HL-60/S4 treated with retinoic acid at 250 ng/mL for 4 days and 3 days (cell line): ENCODE measurements around the gene P4HB.

ENCODE experiments used
- in situ Hi-C: fragments of 300-500 bp; cut with MboI; formaldehyde crosslinking; loops from 2 replicates; pipeline ENCODE4 v1.7.0; 2022; ENCODE audit warnings: low sequenced_read_pairs

Gene P4HB

DNA sequence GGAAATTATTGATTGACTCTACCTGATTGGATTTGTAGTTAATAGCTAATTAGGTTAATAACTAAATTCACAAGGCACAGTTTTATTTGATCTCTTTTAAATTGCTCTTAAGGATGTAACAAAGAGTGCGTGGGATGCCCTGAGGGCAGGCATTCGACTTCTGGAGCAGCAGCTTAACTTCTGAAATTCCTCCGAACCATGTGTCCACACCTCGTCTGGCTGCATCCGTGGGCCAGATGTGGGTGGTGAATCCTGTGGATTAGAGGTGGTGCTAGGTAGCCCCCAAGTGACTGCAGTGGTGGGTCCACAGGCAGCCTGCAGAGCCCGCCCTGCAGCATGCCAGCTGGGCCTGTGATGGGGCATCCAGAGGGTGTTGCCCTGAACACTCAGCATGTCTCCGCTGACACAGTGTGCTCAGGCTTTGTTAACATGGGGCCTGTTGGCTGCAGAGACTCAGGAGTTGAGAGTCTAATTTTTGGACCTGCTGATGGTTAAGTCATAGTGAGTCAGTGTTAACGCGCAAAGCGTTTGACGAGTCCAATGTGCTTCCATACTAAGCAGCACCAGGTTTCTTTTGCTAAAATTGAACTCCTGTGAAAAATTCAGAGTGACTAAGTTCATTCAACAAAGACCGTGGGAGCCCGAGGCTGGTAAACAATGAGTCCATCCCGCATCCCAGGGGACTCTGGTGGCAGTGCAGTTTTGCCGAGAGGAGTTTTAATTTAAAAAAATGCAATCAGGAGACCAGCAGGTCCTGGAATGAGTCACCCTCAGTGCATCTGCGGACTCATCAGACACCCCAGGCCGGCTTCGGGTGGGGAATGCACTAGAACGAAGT is 37.9 kb upstream of the P4HB start:
- in situ Hi-C loops, result no loop called here

DNA sequence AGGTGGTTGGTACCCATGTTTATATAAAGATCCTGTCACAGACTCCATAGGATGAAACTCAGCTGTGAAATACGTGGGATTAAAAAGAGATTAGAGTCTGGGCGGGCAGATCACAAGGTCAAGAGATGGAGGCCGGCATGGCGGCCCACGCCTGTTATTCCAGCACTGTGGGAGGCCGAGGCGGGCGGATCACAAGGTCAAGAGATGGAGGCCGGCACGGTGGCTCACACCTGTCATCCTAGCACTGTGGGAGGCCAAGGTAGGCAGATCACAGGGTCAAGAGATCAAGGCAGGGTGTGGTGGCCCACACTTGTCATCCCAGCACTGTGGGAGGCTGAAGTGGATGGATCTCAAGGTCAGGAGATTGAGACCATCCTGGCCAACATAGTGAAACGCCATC is 35.1 kb upstream of the P4HB start:
- in situ Hi-C loops, result no loop called here

DNA sequence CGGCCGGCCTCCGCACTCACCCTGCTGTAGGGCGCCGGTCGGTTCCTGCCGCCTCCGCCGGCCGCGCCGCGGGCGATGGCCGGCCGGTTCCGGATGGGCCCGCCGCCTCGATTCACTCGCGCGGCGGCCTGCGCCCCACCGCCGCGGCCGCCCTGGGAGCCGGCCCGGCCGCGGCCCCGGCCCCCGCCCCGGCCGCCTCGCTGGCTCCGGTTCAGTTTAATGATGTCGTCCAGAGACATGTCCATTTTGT is 30.9 kb upstream of the P4HB start:
- in situ Hi-C loops, result no loop called here

DNA sequence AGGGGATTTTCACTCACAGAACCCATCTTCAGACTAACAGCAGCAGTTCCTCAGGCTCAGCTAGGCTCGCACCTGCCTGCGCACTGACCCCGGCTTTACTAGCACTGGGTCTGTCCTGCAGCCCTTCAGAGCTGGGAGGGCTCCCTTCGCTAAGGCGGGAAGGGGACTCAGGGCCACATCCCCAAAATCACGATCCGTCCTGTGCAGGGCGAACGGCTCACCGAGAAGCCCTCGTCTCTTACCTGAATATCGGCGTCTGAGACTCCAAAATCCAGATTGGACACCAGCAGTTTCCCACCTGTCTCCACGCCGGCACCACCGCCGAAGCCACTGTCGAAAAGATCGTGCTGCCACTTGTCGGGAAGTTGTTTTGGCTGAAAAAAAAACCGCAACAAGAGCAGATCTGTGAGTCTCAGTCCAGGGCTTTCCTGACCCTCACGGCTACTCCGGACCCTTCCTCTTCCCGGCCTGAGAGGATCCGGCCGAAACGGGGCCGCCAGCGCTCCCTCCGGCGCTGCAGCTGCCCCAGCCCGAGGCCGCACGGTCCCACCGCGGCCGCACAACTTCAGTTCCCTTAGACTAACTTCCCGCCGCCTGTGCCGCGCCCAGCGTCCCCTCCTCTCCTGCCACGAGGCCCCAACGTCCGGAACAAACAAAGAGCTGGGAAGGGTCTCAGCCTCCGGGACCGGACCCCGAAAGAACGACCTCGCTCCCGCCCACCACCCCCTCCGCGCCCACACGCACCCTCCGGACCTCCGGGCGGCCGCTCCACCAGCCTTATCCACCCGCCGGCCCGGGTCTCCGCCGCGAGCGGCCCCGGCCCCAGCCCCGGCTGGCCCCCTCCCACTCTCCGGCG is 30.3 kb upstream of the P4HB start:
- in situ Hi-C loops, result no loop called here

DNA sequence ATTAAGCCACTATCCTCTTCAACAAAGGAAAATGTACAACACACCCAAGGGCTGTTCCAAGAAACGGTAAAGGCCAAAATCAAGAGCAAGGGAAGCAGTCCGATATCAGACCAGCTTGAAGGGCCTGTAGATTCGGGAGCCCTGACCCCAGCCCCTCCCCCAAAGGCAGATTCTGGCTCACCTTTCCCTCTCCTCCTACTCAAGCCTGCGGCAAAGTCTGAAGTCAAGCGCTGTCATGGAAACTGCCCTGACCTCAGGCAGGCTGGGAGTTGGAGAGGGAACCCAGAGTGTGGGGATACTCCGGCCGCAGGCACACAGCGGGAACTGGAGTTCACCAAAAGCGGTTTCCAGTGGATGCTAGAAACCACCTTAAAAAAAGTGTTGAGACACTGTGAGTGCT is 29.3 kb upstream of the P4HB start:
- in situ Hi-C loops, result no loop called here

DNA sequence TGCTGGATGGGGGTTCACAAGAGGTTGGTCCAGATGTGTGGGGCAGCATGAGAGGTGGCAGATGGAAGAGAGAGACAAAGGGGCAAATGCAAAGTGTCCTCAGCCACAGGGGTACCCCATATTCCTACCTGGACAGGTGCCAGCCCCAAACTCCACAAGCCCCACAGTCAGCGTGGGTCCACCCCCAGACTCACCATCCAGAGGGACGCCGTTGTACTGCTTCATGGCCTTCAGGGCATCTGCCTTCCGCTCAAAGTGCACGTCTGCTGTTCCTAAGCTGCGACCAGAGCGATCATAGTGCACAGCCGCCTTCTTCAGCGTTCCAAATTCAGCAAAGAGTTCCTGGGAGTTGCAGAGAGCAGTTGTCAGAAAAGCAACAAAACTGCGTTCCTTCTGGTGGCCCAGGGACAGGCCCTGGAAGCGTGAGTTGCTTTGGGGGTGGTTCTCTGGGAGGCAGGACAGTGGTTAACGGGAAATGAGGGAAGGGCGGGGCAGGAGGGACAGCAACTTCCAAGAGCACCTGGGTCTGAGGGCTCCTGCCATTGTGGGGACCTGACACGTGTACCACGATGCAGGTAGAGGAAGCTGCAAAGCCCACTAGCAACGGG is 28.8 kb upstream of the P4HB start:
- in situ Hi-C loops, result no loop called here

DNA sequence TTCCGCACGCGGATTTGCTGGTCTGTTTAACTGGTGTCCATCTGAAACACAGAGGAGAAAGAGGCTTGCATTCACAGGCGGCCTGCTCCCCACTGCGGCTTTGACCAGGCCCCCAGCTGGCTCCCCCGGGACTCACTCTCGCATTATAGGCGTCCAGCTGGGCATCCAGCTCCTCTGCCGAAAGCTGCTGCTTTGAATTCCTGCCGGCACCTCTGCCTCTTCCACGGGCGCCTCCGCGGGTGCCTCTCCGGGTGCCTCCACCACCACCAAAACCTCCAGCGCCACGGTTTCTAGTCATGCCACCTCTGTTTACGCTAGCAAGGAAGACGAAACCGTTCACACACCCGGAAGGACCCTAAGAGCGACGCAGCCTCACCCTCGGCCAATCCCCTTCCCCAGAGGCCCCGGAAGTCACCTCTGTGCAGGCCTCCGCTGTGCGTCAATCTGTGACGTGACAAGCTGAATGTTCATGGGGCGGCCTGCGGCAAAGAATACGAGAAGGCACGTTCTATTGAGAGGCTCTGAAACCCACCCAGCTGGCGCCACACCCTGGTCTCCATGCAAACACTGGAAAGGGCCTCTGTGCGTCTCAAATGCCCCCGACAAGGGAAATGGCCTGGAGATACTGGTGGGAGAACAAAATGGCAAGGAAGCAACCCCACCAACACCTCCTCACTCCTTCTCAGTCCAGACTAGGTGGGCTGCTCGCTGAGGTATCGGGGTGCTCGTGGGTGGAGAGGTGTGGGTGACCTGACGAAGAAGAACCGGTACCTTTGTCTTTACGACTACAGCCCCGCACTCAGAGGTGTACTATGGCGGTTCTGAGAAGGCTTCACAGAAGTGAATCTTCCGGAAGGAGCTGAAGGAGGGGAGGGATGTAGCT is 28.0 kb upstream of the P4HB start:
- in situ Hi-C loops, result no loop called here

DNA sequence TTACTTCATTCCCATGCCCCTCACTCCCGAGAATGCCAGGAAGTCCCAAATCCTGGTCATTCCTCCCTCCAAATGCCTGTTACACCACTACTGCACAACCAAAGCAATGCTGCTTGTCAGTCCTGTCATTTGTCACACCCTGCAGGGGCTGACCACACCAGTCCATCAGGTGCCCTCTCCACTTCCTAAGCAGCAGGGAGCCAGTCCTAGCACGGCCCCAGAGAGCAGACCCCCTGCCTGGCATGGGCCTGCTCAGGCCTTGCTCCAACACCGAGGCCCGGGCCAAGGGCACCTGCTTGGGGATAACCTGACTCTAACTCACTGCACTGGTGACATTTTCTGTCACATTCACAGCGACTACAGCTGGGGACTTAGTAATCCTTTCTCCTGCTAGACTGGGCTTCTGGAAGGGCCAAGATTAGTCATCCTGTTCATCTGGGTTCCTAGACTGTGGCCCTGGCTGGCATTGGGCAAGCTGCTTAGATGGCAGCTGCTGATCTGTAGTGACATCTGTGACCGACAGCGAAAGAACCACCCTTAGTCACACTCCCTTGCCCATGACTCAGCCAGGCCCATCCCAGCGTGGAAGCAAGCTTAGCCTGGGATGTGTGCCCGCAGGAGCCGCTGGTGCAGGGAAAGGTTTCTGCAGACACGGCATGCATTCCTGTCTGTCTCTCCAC is 25.7 kb upstream of the P4HB start:
- in situ Hi-C loops, result no loop called here

DNA sequence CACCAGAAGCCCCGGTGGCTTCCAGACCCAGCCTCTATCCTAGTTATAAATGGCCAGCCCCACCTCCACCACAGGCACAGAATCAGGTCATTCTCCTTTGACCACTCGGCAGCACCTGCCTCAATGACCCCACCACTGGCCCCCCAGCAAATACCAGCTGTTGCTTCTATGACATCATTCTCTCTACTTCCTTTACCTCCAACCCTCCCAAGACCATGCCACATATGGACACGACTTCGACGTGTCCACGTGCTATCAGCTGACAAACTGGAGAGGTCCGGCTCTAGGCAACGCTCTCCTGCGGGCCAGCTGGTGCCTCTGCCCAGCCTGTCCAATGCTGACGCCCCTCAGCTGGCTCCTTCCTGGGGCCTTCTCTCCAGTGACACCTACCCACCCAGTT is 25.1 kb upstream of the P4HB start:
- in situ Hi-C loops, result no loop called here

DNA sequence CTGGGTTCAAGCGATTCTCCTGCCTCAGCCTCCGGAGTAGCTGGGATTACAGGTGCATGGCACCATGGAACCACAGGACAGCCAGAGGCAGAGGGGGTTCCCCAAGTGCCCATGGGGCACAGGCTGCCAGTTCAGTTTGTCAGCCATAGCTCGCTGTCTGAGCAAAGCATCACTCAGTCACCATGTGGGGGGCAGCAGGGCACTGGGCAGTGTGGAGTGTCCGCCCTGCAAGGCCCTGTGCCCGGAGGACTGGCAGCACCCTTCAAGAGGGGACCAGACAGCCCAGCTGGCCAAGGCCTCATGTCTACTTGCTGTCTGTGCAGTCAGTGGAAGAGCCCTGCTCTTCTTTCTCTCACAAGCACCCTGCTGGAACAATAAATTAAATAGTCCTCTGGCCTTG is 24.6 kb upstream of the P4HB start:
- in situ Hi-C loops, result no loop called here

DNA sequence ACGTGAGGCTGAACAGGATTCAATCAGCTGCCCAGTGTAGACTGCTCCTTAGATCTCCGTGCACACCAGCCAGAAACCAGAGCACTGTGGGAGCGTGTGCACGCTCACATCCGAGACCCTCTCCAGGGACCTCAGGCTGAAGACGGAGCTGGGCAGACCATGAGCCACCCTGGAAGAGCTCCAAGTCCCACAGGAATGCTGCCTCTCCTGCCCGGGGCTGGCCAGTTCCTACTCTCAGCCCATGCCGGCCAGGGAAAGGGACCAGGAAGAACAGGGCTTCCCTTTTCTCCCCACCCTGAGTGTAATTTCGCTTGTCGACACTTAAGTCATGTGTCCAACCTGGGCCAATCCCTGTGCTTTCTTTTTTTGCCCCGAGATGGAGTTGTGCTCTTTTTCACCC is 24.2 kb upstream of the P4HB start:
- in situ Hi-C loops, result no loop called here

DNA sequence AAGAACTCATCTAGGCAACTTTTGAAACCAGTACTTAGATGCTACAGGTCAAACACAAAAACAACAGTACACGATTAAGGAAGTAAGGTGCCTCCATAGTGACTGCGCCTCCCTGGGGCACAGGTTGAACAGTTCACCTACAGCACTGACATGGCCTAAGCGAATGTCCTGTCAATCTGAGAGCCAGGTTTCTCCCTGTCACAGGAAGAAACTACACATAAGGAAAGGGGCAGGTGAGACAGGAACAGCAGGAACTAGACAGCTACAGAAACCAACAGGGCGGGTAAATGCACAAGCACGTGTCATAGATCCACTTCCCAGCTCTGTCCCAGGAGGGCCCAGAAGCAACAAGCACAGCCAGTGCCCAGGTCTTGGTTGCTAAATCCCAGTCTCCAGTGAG is 18.8 kb upstream of the P4HB start:
- in situ Hi-C loops, result no loop called here

DNA sequence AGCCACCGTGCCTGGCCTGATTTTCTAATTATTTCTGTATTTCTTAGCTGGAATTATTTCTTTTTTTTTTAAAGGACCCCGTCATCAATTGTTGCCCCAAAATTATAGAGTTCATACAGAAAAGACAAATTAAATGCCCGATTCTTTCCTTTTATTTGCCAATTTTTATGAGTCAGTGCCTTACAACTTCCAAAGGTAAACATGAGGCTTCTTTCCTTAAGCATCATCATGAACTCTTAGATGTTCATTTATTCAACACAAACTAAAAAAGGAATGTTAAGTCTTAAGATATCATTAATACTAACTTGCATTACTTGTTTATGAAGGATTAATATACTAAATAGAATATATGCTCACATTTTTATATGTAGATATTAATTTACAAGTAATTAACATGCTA is 18.0 kb upstream of the P4HB start:
- in situ Hi-C loops, result no loop called here

DNA sequence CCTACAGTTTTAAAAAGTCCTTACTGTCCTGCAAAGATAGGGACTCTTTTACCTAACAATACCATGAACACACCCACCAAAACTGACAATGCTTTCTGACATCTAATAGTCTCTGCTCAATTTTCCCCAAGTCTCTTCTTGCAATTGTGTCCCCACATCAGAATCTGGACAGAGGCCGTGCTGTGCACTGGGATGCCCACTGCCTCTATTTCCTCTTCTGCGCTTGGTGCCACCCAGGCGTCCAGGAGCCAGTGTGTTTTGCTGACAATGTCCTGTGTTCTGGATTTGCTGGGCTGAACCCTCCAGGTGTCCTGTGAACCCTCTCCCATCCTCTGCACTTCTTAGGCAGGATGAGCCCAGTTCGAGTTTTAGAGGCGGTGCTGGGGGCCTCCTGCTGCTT is 17.2 kb upstream of the P4HB start:
- in situ Hi-C loops, result no loop called here

DNA sequence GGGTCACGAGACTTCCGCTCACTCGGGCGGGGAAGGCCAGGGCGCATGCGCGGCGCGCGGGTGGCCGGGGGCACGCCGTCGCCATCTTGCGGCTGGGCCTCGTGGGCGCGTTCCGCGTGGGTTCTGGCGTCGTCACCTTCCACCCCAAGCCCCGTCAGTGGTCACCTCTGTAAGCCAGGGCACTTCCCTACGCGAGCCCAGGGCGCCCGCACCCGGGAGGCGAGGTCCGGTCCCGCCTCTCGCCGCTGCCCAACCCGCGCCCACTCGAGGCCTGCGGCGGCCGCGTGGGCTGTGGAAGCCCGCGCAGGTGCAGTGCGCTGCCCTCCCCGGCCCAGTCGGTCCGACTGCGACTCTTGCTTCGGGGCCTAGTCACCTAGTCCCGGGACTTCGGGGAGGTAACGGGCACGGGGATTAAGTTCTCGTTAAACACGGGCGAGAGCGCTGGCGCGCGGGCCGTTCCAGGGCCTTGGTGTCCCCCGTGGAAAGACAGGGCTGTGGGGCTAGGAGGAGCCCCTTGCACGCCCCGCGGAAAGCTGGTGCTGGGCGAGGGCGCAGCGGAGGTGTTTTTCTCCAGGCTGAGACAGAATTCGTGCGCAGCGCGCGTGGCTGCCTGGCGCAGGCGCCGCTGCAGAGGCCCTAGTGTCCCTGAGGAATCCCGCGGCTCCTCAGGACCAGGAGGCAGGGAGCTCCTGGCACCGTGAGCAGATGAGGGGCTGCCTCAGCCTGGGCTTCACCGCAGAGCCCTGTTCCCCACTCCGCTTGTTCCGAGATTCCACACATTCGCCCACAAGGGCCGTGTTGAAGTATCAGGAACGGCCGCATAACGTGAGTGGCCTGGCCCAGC is 11.3 kb upstream of the P4HB start:
- in situ Hi-C loops, result no loop called here

DNA sequence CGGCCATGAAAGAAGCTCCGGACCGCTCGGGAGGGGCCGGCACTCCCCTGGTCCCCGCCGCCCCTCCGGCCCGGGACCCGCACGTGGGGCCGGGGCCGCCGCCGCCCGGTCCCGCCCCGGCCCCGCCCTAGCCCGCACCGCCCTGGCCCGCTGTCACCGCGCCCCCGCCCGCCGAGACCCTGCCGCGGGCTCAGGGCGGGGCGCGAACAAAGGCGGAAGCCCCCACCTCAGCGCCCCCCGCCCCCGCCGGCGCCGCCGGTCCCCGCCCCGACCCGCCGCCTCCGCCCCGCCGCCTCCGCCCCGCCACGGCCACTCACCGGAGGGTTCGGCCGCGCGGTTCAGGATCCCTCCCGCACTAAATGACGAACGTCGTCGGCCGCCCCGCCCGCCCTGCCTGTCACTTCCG is 10.6 kb upstream of the P4HB start, which contains the start of gene ARHGDIA:
Gene ARHGDIA (minus strand): TSS at position 357 of the 406 bp plus-strand sequence. CDS start 1,407 bp downstream, outside the sequence.
- in situ Hi-C loops, result no loop called here

DNA sequence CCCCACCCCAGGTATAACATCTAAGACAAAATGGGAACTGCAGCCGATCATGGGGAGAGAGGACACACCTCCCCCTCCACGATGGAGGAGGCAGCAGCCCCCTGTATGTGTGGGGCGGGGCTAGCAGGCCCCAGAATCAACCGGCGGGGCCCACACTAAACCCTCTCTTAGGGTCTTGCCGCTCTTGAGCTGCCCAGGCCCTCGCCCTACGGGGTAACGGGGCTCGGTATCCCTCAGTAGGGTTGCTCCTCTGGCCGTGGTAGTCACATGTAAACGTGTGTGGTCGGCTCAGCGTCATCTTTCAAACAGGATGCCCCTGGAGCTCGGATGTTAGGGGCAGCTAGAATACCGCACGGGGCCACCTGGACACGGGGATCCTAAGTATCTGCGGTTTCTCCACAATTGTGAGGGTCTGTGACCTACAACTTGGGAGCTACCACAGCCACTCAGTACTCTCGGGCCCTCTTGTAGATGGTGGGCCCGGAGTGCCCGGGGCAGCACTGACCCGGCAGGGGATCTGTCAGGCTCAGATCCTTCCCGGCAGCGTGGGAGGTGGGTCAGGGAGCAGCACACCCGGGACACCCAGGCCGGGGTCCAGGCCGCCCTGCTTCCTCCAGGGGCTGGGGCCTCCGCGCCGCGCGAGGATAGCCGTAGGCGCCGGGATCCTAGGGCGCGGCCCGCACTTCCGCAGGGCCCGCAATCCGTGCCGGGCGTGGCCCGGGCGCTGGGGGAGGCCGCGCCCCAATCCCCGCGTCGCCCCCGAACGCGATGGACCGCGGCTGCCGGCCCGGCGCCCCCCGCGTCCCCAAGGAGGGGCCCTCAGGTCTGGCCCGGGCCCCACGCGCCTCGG is 10.0 kb upstream of the P4HB start:
- in situ Hi-C loops, result no loop called here

DNA sequence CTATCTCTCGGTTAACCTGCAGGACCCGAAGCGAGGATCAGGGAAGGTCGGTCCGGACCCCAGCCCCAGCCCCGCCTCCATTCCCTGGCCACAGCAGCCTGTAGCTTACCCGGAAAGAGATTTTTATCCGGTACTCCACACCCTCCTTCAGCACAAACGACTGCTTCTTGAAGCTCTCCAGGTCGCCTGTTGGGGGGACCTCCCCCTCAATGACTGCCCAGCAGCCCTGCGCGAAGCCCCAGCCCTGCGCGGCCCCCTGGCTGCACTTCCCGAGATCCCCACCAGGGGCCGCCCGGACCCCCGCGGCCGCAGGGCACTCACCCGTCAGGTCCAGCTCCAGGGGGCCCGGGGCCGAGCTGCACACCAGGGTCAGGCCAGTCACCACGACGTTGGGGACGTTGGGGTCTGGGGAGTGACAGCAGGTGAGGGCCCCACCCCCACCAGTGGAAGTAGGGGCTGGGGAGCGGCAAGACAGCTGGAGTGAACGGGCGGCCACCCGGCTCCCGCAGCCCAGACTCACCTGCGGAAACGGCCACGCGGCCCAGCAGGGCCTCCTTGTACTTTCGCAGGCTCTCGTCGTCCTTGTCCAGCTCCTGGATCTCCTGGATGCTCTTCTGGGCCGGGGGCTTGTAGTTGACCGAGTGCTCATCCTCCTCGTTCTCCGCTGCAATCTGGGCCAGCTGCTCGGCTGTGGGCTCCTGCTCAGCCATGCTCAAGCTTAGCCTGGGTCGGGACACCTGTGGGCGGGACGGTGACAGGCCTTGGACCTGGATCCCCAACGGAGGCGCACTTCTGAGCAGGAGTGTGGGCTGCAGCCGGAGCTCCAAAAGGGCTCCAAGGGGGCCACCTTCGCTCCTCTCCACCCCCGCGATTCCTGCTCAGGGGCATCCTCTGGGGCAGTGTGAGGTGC is 9.1 kb upstream of the P4HB start:
- in situ Hi-C loops, result no loop called here
